Sigmoid colon (tissue), 4 donors: ENCODE results near the gene SMCO3.

Experiments used
- POLR2AphosphoS5 ChIP-seq, 4 donors: sonication (generic); formaldehyde crosslinking; IDR thresholded peaks; one replicate each; pipeline ENCODE4 v1.6.1; 2017; ENCODE audit warnings: antibody characterized with exemption in 4 of 4
- TF ChIP-seq, protein P1 (sequence below), 4 experiments: fragments of 450-650 bp in 3 of 4; fragments of 200-600 bp in 1 of 4; IDR thresholded peaks; one replicate each; pipeline ENCODE4 v1.5.1; 2016 to 2019; ENCODE audit warnings: antibody characterized with exemption in 4 of 4, mild to moderate bottlenecking in 3 of 4, moderate library complexity in 2 of 4

GRCh38 chr12:14785568-14785967 lies 28.4 kb downstream of the SMCO3 start:
- TF ChIP-seq, protein P1, sequence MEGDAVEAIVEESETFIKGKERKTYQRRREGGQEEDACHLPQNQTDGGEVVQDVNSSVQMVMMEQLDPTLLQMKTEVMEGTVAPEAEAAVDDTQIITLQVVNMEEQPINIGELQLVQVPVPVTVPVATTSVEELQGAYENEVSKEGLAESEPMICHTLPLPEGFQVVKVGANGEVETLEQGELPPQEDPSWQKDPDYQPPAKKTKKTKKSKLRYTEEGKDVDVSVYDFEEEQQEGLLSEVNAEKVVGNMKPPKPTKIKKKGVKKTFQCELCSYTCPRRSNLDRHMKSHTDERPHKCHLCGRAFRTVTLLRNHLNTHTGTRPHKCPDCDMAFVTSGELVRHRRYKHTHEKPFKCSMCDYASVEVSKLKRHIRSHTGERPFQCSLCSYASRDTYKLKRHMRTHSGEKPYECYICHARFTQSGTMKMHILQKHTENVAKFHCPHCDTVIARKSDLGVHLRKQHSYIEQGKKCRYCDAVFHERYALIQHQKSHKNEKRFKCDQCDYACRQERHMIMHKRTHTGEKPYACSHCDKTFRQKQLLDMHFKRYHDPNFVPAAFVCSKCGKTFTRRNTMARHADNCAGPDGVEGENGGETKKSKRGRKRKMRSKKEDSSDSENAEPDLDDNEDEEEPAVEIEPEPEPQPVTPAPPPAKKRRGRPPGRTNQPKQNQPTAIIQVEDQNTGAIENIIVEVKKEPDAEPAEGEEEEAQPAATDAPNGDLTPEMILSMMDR (IDR thresholded peaks at IDR 0.05): no peak
- TF ChIP-seq POLR2AphosphoS5 (IDR thresholded peaks at IDR 0.05): no peak
